ENCODE data around the gene PTPN1. TPM values are rescaled to one million over a fixed set of nuclear protein-coding genes. Genes with fewer than 3 reads are reported as not detected.

PTPN1 gene
- total and polyA plus RNA-seq, 10 of the 15 experiments (the other 5 are each of a cell fraction or from before 2014, with no cell fraction given), result 15.9 to 74.7 (median 43.9) TPM

DNA sequence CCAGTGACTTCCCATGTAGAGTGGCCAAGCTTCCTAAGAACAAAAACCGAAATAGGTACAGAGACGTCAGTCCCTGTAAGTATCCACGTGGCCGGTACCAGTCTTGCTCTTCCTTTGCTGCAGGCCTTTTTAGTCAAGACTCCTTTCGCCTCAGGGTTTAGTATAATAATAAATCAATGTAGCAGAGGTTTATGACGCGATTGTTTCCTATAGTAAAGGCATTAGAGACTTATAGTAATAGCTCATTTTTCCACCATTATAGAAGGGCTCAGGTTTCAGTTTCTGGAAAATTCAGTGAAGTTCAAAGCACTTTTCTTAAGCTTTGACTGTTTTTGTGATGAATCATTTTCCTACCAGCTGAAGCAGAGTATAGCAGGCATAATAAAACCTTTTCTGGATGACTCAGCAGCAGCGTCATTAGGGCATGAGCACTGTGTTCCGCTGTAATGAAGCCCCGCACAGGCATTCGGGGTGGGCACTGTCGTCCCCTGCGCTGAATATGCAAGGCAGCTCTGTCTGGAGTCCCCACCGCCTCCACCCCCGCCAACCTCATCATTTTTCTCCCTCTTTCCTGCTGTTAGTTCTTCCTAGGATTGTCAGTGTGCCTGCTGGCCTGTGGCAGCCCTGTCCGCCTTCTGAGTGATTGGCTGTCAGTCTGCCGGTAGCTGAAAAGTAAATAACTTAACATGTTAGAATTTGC lies 51.3 kb downstream of the PTPN1 start (continued):
- TF ChIP-seq, protein P1, sequence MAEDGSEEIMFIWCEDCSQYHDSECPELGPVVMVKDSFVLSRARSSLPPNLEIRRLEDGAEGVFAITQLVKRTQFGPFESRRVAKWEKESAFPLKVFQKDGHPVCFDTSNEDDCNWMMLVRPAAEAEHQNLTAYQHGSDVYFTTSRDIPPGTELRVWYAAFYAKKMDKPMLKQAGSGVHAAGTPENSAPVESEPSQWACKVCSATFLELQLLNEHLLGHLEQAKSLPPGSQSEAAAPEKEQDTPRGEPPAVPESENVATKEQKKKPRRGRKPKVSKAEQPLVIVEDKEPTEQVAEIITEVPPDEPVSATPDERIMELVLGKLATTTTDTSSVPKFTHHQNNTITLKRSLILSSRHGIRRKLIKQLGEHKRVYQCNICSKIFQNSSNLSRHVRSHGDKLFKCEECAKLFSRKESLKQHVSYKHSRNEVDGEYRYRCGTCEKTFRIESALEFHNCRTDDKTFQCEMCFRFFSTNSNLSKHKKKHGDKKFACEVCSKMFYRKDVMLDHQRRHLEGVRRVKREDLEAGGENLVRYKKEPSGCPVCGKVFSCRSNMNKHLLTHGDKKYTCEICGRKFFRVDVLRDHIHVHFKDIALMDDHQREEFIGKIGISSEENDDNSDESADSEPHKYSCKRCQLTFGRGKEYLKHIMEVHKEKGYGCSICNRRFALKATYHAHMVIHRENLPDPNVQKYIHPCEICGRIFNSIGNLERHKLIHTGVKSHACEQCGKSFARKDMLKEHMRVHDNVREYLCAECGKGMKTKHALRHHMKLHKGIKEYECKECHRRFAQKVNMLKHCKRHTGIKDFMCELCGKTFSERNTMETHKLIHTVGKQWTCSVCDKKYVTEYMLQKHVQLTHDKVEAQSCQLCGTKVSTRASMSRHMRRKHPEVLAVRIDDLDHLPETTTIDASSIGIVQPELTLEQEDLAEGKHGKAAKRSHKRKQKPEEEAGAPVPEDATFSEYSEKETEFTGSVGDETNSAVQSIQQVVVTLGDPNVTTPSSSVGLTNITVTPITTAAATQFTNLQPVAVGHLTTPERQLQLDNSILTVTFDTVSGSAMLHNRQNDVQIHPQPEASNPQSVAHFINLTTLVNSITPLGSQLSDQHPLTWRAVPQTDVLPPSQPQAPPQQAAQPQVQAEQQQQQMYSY (CRISPR knock-in tag; IDR thresholded peaks at IDR 0.05), result no peak
- no peak for TF ChIP-seq MEF2A (IDR thresholded peaks at IDR 0.05; ENCODE audit: insufficient read depth, low read depth, low read length)
- TF ChIP-seq, protein P2, sequence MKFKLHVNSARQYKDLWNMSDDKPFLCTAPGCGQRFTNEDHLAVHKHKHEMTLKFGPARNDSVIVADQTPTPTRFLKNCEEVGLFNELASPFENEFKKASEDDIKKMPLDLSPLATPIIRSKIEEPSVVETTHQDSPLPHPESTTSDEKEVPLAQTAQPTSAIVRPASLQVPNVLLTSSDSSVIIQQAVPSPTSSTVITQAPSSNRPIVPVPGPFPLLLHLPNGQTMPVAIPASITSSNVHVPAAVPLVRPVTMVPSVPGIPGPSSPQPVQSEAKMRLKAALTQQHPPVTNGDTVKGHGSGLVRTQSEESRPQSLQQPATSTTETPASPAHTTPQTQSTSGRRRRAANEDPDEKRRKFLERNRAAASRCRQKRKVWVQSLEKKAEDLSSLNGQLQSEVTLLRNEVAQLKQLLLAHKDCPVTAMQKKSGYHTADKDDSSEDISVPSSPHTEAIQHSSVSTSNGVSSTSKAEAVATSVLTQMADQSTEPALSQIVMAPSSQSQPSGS (IDR thresholded peaks at IDR 0.05; ENCODE audit: low read length), result peak; percentile 70; the same call in 1 of the 2 replicates
- TF ChIP-seq CHD1 (IDR thresholded peaks at IDR 0.05; ENCODE audit: low read depth, low read length), result no peak
- TF ChIP-seq ZSCAN29 (IDR thresholded peaks at IDR 0.05), result no peak
- TF ChIP-seq SIN3A (IDR thresholded peaks at IDR 0.05; ENCODE audit: low read depth, low read length), result 0 out of 2 replicates have a peak, but pooled peaks have one; percentile 35
- no peak for TF ChIP-seq TAF1 (IDR thresholded peaks at IDR 0.05; ENCODE audit: borderline replicate concordance, low read depth, low read length)
- no peak for TF ChIP-seq RBBP5 (conservative IDR thresholded peaks at IDR 0.05)
- TF ChIP-seq NBN (IDR thresholded peaks at IDR 0.05), result no peak
- TF ChIP-seq CEBPB (IDR thresholded peaks at IDR 0.05; ENCODE audit: borderline replicate concordance in 1 of 2, low read depth in 2 of 2, low read length in 2 of 2), result no peak
- no peak for TF ChIP-seq STAT1 (conservative IDR thresholded peaks at IDR 0.05)
- TF ChIP-seq RUNX3 (IDR thresholded peaks at IDR 0.05; ENCODE audit: low read length), result no peak
- TF ChIP-seq PML (IDR thresholded peaks at IDR 0.05; ENCODE audit: low read length), result no peak
- TF ChIP-seq RELA (IDR thresholded peaks at IDR 0.05; ENCODE audit: borderline replicate concordance, partially characterized antibody), result no peak
- TF ChIP-seq, protein P3, sequence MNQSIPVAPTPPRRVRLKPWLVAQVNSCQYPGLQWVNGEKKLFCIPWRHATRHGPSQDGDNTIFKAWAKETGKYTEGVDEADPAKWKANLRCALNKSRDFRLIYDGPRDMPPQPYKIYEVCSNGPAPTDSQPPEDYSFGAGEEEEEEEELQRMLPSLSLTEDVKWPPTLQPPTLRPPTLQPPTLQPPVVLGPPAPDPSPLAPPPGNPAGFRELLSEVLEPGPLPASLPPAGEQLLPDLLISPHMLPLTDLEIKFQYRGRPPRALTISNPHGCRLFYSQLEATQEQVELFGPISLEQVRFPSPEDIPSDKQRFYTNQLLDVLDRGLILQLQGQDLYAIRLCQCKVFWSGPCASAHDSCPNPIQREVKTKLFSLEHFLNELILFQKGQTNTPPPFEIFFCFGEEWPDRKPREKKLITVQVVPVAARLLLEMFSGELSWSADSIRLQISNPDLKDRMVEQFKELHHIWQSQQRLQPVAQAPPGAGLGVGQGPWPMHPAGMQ (IDR thresholded peaks at IDR 0.05; ENCODE audit: borderline replicate concordance), result no peak
- TF ChIP-seq SRF (IDR thresholded peaks at IDR 0.05; ENCODE audit: low read depth in 2 of 2, low read length in 2 of 2), result no peak
- TF ChIP-seq YBX1 (IDR thresholded peaks at IDR 0.05), result no peak
- TF ChIP-seq SP1 (IDR thresholded peaks at IDR 0.05; ENCODE audit: low read depth, low read length), result no peak
- no peak for TF ChIP-seq EGR1 (IDR thresholded peaks at IDR 0.05; ENCODE audit: borderline replicate concordance in 1 of 2, low read depth in 2 of 2, low read length in 2 of 2)
- no peak for TF ChIP-seq ZNF274 (IDR thresholded peaks at IDR 0.05; ENCODE audit: insufficient read depth, insufficient read length)
- TF ChIP-seq TCF12 (IDR thresholded peaks at IDR 0.05; ENCODE audit: low read depth, low read length), result no peak
- no peak for TF ChIP-seq POLR2AphosphoS2 (IDR thresholded peaks at IDR 0.05; ENCODE audit: low read depth, low read length)
- TF ChIP-seq, protein P4, sequence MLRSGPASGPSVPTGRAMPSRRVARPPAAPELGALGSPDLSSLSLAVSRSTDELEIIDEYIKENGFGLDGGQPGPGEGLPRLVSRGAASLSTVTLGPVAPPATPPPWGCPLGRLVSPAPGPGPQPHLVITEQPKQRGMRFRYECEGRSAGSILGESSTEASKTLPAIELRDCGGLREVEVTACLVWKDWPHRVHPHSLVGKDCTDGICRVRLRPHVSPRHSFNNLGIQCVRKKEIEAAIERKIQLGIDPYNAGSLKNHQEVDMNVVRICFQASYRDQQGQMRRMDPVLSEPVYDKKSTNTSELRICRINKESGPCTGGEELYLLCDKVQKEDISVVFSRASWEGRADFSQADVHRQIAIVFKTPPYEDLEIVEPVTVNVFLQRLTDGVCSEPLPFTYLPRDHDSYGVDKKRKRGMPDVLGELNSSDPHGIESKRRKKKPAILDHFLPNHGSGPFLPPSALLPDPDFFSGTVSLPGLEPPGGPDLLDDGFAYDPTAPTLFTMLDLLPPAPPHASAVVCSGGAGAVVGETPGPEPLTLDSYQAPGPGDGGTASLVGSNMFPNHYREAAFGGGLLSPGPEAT (IDR thresholded peaks at IDR 0.05; ENCODE audit: low read depth), result no peak
- no peak for TF ChIP-seq BHLHE40 (IDR thresholded peaks at IDR 0.05; ENCODE audit: borderline replicate concordance in 1 of 2, low read depth in 2 of 2, low read length in 1 of 2)

Data from GM12878 (cell line).